ENCODE data around the gene CNGB1.
"Not testable (repeated sequence)": the region's sequence is repeated elsewhere in the genome, so short reads cannot be mapped to it uniquely, and the experiment has no call there.

CNGB1 gene

DNA sequence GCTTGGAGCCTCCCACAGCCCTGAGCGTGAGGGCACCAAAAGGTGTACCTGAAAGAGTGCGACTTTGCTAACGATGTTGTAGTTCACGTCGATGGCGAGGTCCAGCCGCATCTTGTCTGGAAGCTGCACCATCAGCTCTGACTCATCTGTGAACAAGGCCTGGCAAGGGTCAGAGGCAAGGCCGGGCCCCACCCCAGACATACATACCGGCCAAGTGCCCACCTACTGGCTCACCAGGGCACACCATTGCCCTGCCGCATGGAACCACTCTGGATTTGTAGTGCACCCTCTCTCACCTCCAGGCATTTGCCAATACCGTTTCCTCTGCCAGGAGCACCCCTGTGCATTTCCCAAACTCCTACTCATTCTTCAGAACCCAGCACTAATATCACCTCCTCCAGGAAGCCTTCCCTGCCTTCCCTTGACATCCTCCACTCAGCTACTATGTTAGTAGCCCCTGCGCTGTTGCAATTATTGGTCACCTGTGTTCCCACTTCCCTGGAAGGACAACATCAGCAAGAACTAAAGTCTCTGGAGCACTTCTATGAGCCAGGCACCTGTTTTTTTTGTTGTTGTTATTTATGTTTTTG is 69.4 kb downstream of the CNGB1 start:
- no peak for DNase-seq

GRCh38 chr16:57900796-57901479 is 70.0 kb downstream of the CNGB1 start:
- no peak for DNase-seq

- peak; percentile 79 for DNase-seq
Observed at GRCh38 chr16:57899771-57900661, 70.9 kb downstream of the CNGB1 start.

- no peak for DNase-seq
Observed at GRCh38 chr16:57898961-57899360, 72.0 kb downstream of the CNGB1 start.

- DNase-seq, result no peak
Observed at GRCh38 chr16:57897996-57898395, 72.9 kb downstream of the CNGB1 start.

GRCh38 chr16:57897053-57897784 is 73.7 kb downstream of the CNGB1 start:
- no peak for DNase-seq

- not testable (repeated sequence) for DNase-seq
Observed at GRCh38 chr16:57895081-57895547, 75.8 kb downstream of the CNGB1 start.

DNA sequence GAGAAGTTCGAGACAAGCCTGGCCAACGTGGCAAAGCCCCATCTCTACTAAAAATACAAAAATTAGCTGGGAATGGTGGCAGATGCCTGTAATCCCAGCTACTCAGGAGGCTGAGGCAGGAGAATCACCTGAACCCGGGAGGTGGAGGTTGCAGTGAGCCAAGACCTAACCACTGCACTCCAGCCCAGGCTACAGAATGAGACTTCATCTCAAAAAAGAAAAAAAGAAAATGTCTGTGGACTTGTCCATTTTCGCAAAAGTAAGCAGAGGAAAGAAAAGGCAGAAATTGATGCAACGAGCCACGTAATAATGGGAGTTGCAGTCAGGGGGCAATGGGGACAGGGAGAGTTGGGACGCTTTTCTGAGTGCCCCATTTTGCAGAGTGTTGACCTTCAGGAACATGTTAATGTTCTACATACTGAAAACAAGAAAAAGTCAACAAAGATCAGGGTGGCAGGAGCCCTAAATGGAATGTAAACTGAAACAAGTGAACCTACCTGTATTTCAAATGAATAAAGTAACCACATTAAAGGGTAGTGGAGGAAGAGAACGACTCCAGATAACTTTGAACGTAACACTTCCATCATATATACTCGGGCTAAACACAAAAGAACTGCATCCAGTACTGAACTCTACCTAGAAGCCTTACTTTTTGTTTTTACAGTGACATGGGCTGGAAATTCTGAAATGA is 76.4 kb downstream of the CNGB1 start:
- no peak for DNase-seq

GRCh38 chr16:57893559-57894389 is 77.2 kb downstream of the CNGB1 start:
- no peak for DNase-seq

DNA sequence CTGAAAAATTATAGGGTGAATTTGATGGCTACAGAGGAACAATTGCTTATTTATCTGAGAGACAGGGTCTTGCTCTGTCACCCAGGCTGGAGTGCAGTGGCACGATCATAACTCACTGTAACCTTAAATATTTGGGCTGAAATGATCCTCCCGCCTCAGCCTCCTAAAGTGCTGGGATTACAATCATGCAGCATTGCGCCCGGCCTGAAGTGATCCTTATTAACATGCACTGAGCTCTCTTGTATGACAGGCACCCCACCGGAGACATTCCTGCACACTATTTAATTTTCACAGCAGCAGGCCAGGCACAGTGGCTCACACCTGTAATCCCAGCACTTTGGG is 77.7 kb downstream of the CNGB1 start:
- no peak for DNase-seq

GRCh38 chr16:57892447-57893096 is 78.4 kb downstream of the CNGB1 start:
- DNase-seq, result no peak

GRCh38 chr16:57892041-57892440 is 78.9 kb downstream of the CNGB1 start:
- no peak for DNase-seq

DNA sequence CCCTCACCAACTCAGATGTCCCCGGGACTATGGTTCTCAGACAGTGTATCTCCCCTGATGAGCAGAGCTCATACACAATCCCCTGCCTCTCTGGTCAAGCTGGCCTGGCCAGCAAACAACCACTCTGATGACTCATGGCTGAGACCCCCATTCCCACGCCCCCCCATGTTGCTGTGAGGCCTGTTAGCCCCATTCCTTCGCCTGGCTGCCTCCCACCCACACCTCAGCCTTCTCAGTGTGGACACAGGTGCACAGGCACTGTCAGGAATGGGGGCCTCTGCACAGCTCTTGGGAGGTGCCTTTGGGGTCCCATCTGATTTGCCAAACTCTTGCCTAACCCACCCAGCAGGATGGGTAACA is 80.2 kb downstream of the CNGB1 start:
- no peak for DNase-seq

DNA sequence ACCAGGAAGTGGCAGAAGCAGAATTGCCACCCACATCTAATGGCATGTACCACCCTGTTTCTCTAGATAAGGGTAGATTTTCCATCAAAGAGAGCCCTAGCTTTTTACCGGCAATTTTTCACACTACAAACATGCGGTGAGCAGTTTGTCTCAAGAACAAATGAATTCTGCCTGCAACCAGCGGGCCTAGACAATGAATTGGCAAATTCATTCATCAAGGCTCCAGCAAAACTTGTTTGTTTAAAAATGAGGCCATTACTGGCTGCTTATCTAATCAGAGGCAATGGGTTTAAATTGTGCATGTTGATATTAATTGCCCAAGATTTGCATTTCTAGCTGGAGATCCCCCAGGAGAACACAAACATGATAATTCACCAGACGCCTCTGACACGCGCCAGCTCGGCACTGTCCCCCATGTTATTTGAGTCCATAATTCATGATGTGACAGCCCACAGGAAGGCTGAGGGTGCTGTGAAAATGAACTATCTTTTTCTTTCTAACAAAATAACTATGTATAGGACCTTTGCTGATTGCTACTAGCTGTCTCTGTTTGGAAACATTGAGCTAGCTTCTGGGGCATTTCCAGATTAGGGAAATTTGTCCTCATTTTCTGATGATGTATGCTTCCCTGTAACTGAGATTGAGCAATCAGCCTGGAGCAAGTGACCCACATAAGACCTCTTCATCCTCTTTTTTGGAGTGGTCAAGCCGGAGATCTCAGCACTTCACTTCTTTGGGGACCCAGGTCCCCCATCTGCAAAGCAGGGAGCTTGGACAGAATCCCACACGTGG is 80.8 kb downstream of the CNGB1 start:
- DNase-seq, result no peak

- no peak for DNase-seq
Observed at GRCh38 chr16:57889522-57889921, 81.4 kb downstream of the CNGB1 start.

DNA sequence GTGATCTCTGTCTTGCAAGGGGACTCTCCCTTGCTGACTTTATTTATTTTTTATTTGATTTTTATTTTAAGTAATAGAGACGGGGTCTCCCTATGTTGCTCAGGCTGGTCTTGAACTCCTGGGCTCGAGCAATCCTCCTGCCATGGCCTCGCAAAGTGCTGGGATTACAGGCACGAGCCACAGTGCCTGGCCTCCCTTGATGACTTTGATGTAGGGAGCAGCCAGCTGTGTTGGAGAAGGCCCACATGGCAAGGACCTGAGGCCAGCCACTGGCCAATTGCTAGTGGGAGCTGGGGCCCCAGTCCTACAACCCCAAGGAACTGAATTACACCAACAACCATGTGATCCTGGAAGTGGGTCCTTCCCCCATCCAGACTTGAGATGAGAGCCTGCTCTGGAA is 81.8 kb downstream of the CNGB1 start:
- no peak for DNase-seq

GRCh38 chr16:57888128-57888527 is 82.8 kb downstream of the CNGB1 start:
- DNase-seq, result no peak

GRCh38 chr16:57887711-57888110 is 83.2 kb downstream of the CNGB1 start:
- DNase-seq, result no peak

DNA sequence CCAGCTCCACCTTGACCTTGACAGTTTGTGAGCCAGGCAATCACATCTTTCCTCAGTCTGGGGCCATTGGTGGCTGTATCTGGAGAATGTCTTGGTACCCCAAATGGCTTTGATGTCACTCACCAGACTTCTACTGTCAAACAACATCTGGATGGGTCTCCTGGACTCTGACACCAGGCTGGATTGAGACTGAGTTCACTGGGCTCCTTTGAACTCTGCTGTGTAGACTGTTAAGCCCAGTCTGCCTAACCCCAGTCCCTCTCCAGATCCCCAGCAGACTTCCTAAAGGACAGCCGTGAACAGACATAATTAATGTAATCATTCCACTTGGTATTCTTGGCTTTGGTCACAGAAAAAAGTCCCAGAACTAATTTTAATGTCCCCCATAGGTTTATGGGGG is 84.5 kb downstream of the CNGB1 start:
- no peak for DNase-seq

DNA sequence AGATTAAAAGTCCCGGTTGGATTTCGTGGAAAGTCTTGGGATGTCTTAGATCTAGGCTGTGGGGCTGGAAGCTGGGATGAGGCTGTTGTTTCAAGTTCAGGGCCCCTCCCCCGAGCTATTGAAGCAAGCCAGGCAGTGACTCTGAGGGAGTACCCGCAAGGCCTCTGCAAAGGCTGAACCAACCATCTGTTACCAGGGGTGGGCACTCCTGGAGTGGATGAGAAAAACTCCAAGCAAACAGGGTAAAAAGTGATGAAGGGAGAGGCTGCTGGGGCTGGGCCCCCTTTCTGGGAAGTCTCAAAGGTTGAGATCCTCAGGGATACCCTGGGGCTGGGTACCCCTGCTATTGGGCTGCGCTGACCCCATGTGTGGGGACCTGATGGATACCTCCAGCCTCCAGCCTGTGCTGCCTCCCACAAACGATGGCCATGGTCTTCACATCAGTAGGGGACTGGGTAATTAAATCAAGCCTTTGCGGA is 86.2 kb downstream of the CNGB1 start:
- DNase-seq, result no peak
